MG63 (cell line): ENCODE data around the gene SLC24A3. TPM values are rescaled to one million over a fixed set of nuclear protein-coding genes. Genes with fewer than 3 reads are reported as not detected.
A peak's percentile ranks its signal among the peaks of the same experiment; 100 is the strongest.

ENCODE experiments used
- DNase-seq: peaks from one replicate; pipeline ENCODE4 v3.0.0-alpha.2; 2020
- H3K27me3 ChIP-seq: fragments of 250-450 bp; sonication (Bioruptor Pico); 2 replicates; pipeline ENCODE4 v1.5.1; 2020; ENCODE audit warnings: mild to moderate bottlenecking, moderate library complexity
- H3K36me3 ChIP-seq: fragments of 250-450 bp; sonication (Bioruptor Pico); 2 replicates; pipeline ENCODE4 v1.5.1; 2020; ENCODE audit warnings: mild to moderate bottlenecking, moderate library complexity
- H3K4me3 ChIP-seq: fragments of 250-450 bp; sonication (Bioruptor Pico); 2 replicates; pipeline ENCODE4 v1.5.1; 2020; ENCODE audit warnings: mild to moderate bottlenecking, moderate library complexity
- H3K9me3 ChIP-seq: fragments of 250-450 bp; sonication (Bioruptor Pico); 2 replicates; pipeline ENCODE4 v1.5.1; 2020; ENCODE audit warnings: mild to moderate bottlenecking, moderate library complexity
- total RNA-seq: library from RNA; depleted of rRNA; stranded (reverse); fragments of >200 nt; shearing (Covaris generic); gene quantifications from 2 replicates; pipeline ENCODE4 v1.2.3, GENCODE V29; 2014; ENCODE audit warnings: low replicate concordance

The SLC24A3 gene
- total RNA-seq, 1 experiment from 2014 or later: not detected

DNA sequence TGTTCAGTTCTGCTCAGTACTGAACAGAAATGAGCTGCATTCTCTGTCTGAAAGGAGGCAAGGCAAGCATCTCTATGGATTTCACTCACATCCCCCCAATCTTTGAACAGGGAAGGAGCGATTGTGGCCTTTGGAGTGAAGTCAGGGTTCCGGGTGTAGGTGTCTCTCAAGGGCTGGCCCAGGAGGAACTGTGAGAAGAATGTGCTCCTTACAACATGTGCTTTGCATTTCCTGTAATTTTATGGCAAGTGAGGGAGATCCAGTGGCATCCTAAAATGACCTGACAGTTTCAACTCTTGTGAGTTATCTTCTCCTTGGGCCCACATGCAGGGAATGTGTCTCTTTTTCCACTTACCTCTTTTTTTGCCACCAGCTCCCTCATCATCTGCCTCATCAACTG lies 482.6 kb downstream of the SLC24A3 start:
- DNase-seq: no peak

DNA sequence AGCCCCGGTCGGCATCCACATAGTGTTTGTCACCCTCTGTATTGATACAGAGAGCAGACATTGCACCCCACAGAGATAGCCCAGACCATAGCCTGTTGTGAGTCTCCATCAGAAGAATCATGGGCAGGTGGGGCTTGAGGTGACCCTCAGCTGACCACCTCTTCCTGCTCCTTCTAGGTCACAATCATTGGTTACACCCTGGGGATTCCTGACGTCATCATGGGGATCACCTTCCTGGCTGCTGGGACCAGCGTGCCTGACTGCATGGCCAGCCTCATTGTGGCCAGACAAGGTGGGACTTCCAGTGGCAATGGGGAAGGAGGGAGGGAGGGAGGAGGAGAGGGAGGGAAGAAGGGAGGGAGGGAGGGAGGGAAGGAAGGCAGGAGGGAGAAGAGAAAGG lies 484.2 kb downstream of the SLC24A3 start:
- Histone ChIP-seq H3K36me3 (no peaks in the 10 kb centered on the region), H3K27me3 (no peaks in the 10 kb centered on the region), H3K9me3 (no peaks in the 10 kb centered on the region), H3K4me3 (no peak overlapping the region)
- DNase-seq: no peak

More for the DNA sequence above, 482.6 kb downstream of the SLC24A3 start:
- Histone ChIP-seq H3K4me3 (no peak overlapping the region), H3K36me3 (no peaks in the 10 kb centered on the region), H3K9me3 (no peaks in the 10 kb centered on the region), H3K27me3 (no peaks in the 10 kb centered on the region)

DNA sequence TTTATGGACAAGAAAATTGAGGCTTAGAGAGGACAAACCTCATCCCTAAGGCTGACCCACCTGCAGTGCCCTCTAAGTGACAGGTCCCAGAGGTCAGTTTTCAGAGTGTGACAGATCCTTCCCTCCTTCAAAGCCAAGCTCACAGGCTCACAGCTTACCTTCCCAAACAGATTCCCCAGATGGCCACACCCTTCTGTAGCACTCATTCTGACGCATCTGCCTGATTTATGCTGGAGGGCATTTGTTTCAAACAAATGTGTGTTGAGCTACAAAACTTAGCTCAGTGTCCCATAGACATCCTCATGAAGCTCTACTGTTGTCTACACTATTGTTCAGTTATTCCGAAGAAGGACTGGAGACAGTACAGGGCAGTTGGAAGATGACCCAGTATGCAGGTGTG lies 485.0 kb downstream of the SLC24A3 start:
- no peak overlapping the region for H3K4me3 ChIP-seq
- H3K9me3 ChIP-seq: no peaks in the 10 kb centered on the region
- no peak for DNase-seq
- H3K27me3 ChIP-seq: no peaks in the 10 kb centered on the region
- no peaks in the 10 kb centered on the region for H3K36me3 ChIP-seq

- no peaks in the 10 kb centered on the region for H3K9me3 ChIP-seq
- H3K27me3 ChIP-seq: no peaks in the 10 kb centered on the region
- peak; percentile 13 for DNase-seq
- no peaks in the 10 kb centered on the region for H3K36me3 ChIP-seq
- H3K4me3 ChIP-seq: no peak overlapping the region
Observed at GRCh38 chr20:19699180-19699971, 486.9 kb downstream of the SLC24A3 start.

DNA sequence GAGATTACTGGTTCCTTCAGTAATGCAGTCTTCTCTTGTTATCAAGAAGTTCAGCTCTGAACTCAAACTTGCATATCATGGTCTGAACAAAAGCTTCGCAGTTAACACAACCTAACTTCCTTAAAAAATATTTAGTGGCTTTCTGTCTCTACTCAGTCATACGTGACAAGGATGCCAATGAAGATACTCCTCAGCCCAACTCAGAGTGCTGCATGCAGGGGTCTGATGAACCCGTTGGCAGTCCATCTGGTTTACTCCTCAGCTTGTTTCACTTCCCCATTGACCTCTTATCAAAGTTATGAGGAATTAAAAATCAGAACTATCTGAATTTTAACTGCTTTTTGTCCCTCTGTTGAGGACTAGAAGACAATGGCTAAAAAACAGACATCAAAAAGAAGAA lies 489.0 kb downstream of the SLC24A3 start:
- H3K9me3 ChIP-seq: no peaks in the 10 kb centered on the region
- no peak overlapping the region for H3K4me3 ChIP-seq
- H3K27me3 ChIP-seq: no peaks in the 10 kb centered on the region
- H3K36me3 ChIP-seq: no peaks in the 10 kb centered on the region
- DNase-seq: no peak

DNA sequence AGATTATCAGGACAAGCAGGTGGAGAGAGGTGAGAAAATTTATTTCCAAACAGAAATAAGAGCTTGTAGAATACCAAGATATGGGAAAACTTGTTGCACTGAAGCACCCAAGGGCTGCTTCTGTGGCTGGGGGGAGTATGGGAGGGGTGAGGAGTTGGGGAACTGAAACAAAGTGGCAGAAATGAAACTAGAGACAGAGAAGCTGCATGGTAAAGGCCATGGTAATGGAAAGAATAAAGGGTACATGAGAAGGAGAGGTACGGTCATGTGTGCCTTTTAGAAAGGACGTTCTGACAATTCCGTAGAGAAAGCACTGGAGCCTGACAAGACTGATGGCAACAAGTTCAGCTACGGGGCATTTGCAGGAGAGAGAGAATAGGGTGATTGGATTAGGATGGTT lies 494.0 kb downstream of the SLC24A3 start:
- no peak overlapping the region for H3K4me3 ChIP-seq

GRCh38 chr20:19709635-19710335 lies 497.3 kb downstream of the SLC24A3 start:
- H3K9me3 ChIP-seq: no peaks in the 10 kb centered on the region
- no peak overlapping the region for H3K4me3 ChIP-seq
- H3K36me3 ChIP-seq: no peaks in the 10 kb centered on the region
- no peak for DNase-seq
- no peaks in the 10 kb centered on the region; the same call in 1 of the 2 replicates for H3K27me3 ChIP-seq

More for the DNA sequence above, 494.0 kb downstream of the SLC24A3 start:
- Histone ChIP-seq H3K9me3 (no peaks in the 10 kb centered on the region), H3K36me3 (no peaks in the 10 kb centered on the region), H3K27me3 (no peaks in the 10 kb centered on the region; the same call in 1 of the 2 replicates)
- no peak for DNase-seq

GRCh38 chr20:19710336-19711120 lies 498.1 kb downstream of the SLC24A3 start:
- H3K36me3 ChIP-seq: no peaks in the 10 kb centered on the region
- no peak overlapping the region for H3K4me3 ChIP-seq
- no peak for DNase-seq
- no peaks in the 10 kb centered on the region for H3K9me3 ChIP-seq
- H3K27me3 ChIP-seq: no peaks in the 10 kb centered on the region; the same call in 1 of the 2 replicates

- DNase-seq: no peak
- Histone ChIP-seq H3K27me3 (no peaks in the 10 kb centered on the region; the same call in 1 of the 2 replicates), H3K4me3 (no peak overlapping the region), H3K9me3 (no peaks in the 10 kb centered on the region), H3K36me3 (no peaks in the 10 kb centered on the region)
Observed at GRCh38 chr20:19711126-19711525, 498.7 kb downstream of the SLC24A3 start.

DNA sequence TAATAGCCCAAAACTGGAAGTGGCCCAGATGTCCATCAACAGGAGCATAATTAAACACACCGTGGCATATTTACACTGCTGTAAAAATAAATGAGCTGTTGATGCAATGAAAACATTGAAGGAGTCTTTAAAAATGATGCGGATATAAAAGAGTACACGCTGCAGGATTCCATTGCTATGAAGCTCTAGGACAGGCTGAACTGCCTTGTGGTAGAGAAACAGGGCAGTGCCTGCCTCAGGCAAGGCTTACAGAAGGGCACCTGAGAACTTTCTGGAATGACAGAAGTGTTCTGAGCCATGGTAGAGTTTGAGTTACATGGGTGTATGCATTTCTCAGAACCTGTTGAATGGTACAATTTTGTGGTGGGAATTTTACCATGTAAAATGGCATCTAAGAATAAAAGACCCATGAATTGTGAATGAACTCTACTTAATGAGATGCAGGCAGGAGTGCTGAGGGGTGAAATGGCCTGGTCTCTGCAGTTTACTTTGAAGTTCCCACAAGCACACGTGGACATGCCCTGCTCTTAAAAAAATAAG lies 500.3 kb downstream of the SLC24A3 start:
- Histone ChIP-seq H3K4me3 (no peak overlapping the region), H3K27me3 (no peaks in the 10 kb centered on the region; the same call in 1 of the 2 replicates), H3K9me3 (no peaks in the 10 kb centered on the region), H3K36me3 (no peaks in the 10 kb centered on the region)
- DNase-seq: no peak

DNA sequence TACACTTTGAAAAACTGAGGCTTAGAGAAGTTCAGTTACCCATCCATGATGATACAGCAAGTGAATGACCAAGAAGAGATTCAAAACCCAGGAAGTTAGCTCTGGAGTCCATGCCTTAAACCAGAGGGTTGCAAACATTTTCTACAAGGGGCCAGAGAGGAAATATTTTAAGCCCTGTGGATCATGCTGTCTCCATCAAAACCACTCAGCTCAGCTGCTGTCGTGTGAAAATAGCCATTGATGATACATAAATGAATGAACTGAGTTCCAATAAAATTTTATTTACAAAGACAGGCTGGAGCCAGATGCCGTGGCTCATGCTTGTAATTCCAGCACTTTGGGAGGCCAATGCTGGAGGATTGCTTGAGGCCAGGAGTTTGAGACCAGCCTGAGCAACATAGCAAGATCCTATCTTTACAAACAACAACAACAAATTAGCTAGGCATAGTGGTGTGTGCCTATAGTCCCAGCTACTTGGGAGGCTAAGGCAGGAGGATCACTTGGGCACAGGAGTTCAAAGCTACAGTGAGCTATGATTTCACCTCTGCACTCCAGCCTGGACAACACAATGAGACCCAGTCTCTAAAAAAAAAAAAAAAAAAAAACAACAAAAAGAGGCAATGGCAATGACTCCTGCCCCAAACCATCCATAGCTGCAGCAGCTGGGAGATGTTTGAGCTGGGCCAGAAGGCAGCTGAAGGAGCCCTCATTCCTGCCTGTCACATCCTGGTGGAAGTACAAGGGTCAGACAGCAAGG lies 501.6 kb downstream of the SLC24A3 start:
- DNase-seq: no peak
- Histone ChIP-seq H3K9me3 (no peaks in the 10 kb centered on the region), H3K36me3 (no peaks in the 10 kb centered on the region), H3K27me3 (no peaks in the 10 kb centered on the region), H3K4me3 (no peak overlapping the region)

DNA sequence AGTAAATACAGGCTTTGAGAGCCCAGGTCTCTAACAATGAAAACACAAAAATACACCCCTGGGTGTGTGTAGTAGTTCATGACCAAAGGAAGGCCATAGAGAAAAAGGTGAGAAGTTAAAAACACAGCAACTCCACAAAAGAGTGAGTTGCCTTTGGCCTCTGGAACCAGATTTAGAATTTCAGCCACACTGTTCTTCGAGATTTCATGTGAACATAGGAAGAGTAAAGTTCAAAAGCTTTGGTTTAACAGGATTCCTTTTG lies 502.1 kb downstream of the SLC24A3 start:
- Histone ChIP-seq H3K9me3 (no peaks in the 10 kb centered on the region), H3K36me3 (no peaks in the 10 kb centered on the region), H3K27me3 (no peaks in the 10 kb centered on the region), H3K4me3 (no peak overlapping the region)
- DNase-seq: no peak

DNA sequence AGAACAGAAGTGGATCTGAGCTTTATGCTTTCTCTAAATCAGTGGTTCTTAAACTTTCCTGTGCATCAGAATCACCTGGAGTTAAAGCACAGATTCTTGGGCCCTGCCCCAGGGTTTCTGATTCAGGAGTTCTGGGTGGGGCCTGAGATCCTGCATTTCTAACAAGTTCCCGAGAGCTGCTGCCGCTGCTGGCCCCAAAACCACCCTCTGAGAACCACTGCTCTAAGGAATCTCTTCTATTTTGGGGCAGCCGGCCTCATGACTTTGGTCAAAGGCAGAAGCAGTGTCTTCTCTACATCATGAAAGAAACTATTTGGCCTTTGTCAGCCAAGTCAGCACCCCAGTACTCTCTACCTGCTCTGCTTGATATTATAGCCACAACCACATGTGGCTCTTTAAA lies 503.5 kb downstream of the SLC24A3 start:
- Histone ChIP-seq H3K4me3 (no peak overlapping the region), H3K27me3 (no peaks in the 10 kb centered on the region), H3K36me3 (no peaks in the 10 kb centered on the region), H3K9me3 (no peaks in the 10 kb centered on the region)
- DNase-seq: no peak

DNA sequence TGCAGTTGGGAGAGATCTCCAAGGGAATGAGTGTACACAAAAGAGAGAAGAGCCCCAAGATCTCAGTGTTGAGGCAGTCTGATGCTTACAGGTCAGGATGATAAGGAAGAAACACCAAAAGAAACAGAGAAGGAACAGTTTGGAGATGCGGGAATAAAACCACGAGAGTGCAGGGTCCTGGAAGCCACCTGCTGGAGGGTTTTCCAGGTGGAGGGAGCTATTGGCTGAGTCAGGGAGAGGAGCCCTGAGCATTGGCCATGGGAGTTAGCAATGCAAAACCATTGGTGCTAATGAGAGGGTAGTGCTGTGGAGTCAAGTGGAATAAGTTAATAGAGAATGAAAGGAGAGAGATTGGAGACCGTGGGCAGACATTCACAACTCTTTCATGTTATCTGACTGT lies 506.4 kb downstream of the SLC24A3 start:
- H3K27me3 ChIP-seq: no peaks in the 10 kb centered on the region
- H3K9me3 ChIP-seq: no peaks in the 10 kb centered on the region
- no peaks in the 10 kb centered on the region for H3K36me3 ChIP-seq
- DNase-seq: no peak
- no peak overlapping the region for H3K4me3 ChIP-seq

- Histone ChIP-seq H3K4me3 (no peak overlapping the region), H3K36me3 (no peaks in the 10 kb centered on the region), H3K9me3 (no peaks in the 10 kb centered on the region), H3K27me3 (no peaks in the 10 kb centered on the region)
- DNase-seq: no peak
Observed at GRCh38 chr20:19720991-19721390, 508.5 kb downstream of the SLC24A3 start.

- no peak for DNase-seq
- Histone ChIP-seq H3K4me3 (no peak overlapping the region), H3K9me3 (no peaks in the 10 kb centered on the region)
Observed at GRCh38 chr20:19723051-19723450, 510.6 kb downstream of the SLC24A3 start.

More at GRCh38 chr20:19723051-19723450, 510.6 kb downstream of the SLC24A3 start:
- Histone ChIP-seq H3K36me3 (no peaks in the 10 kb centered on the region), H3K27me3 (no peaks in the 10 kb centered on the region)
